Osteoblast (primary cell): ENCODE measurements around the gene NOL4L. TPM values are rescaled to one million over a fixed set of nuclear protein-coding genes. Genes with fewer than 3 reads are reported as not detected.

Source experiments
- DNase-seq: peaks from one replicate; pipeline ENCODE4 v3.0.0; 2011; ENCODE audit warnings: low spot score, mixed read lengths; ENCODE audit not compliant: insufficient read length; ENCODE audit errors: missing footprints
- H2AFZ ChIP-seq: 2 replicates; pipeline ENCODE4 v1.6.0; 2011; ENCODE audit warnings: mild to moderate bottlenecking, low read length
- H3K27ac ChIP-seq: 2 replicates; pipeline ENCODE4 v1.5.1; 2011; ENCODE audit warnings: mild to moderate bottlenecking, low read depth, low read length, moderate library complexity
- H3K27me3 ChIP-seq: 2 replicates; pipeline ENCODE4 v1.6.0; 2012; ENCODE audit warnings: mild to moderate bottlenecking, control low read depth, inconsistent platforms, low read length, moderate library complexity; ENCODE audit not compliant: insufficient read depth
- H3K36me3 ChIP-seq: 2 replicates; pipeline ENCODE4 v1.5.1; 2011; ENCODE audit warnings: mild to moderate bottlenecking, low read length, control low read depth, moderate library complexity; ENCODE audit not compliant: insufficient read depth
- H3K4me1 ChIP-seq: 2 replicates; pipeline ENCODE4 v1.5.1; 2011; ENCODE audit warnings: mild to moderate bottlenecking, low read length, control low read depth, moderate library complexity; ENCODE audit not compliant: insufficient read depth
- H3K4me2 ChIP-seq: 2 replicates; pipeline ENCODE4 v1.6.0; 2011; ENCODE audit warnings: mild to moderate bottlenecking, low read length; ENCODE audit not compliant: insufficient read depth
- H3K4me3 ChIP-seq: fragments of 200-600 bp; sonication (generic); 3 replicates; pipeline ENCODE4 v1.5.1; 2012; ENCODE audit warnings: mild to moderate bottlenecking, low read length, inconsistent platforms; ENCODE audit not compliant: insufficient read depth
- H3K79me2 ChIP-seq: 2 replicates; pipeline ENCODE4 v1.6.0; 2012; ENCODE audit warnings: mild to moderate bottlenecking, low read length, control low read depth, inconsistent platforms; ENCODE audit not compliant: insufficient read depth
- H3K9me3 ChIP-seq: 2 replicates; pipeline ENCODE4 v1.5.1; 2011; ENCODE audit warnings: low read depth, low read length, control low read depth
- H4K20me1 ChIP-seq: 2 replicates; pipeline ENCODE4 v1.6.0; 2012; ENCODE audit warnings: mild to moderate bottlenecking, low read length, control low read depth; ENCODE audit not compliant: insufficient read depth
- CTCF ChIP-seq: IDR thresholded peaks from 2 replicates; pipeline ENCODE4 v1.5.1; 2011; ENCODE audit warnings: mild to moderate bottlenecking, low read depth, low read length, moderate library complexity; ENCODE audit errors: extremely low read depth
- total RNA-seq: library from RNA; depleted of rRNA; stranded (reverse); fragments of >200 nt; gene quantifications from 2 replicates; pipeline ENCODE4 v1.2.3, GENCODE V29; 2012

The NOL4L gene
- total RNA-seq, 1 donor, result 6.2 TPM

GRCh38 chr20:32631933-32632460 is 46.9 kb upstream of the NOL4L start:
- H4K20me1 ChIP-seq, result no peaks in the 10 kb centered on the region
- no peak overlapping the region for H3K27ac ChIP-seq
- H3K4me2 ChIP-seq, result no peak overlapping the region
- DNase-seq, result peak; percentile 58
- H3K4me3 ChIP-seq, result no peak overlapping the region
- peaks cover 14% of the 10 kb centered on the region for H3K27me3 ChIP-seq
- H3K79me2 ChIP-seq, result no peaks in the 10 kb centered on the region
- H3K4me1 ChIP-seq, result peaks cover 17% of the 10 kb centered on the region
- no peak for TF ChIP-seq CTCF
- no peak overlapping the region for H2AFZ ChIP-seq
- no peaks in the 10 kb centered on the region for H3K36me3 ChIP-seq
- no peaks in the 10 kb centered on the region for H3K9me3 ChIP-seq

- Histone ChIP-seq H3K4me3 (no peak overlapping the region), H3K36me3 (no peaks in the 10 kb centered on the region), H3K27ac (no peak overlapping the region), H4K20me1 (no peaks in the 10 kb centered on the region), H2AFZ (no peak overlapping the region), H3K4me2 (no peak overlapping the region), H3K79me2 (no peaks in the 10 kb centered on the region), H3K9me3 (no peaks in the 10 kb centered on the region), H3K4me1 (peaks cover 10% of the 10 kb centered on the region), H3K27me3 (peaks cover 28% of the 10 kb centered on the region)
- DNase-seq, result no peak
- TF ChIP-seq CTCF, result no peak
Observed at GRCh38 chr20:32629813-32630212, 44.7 kb upstream of the NOL4L start.

GRCh38 chr20:32628960-32629530 is 43.9 kb upstream of the NOL4L start:
- Histone ChIP-seq H3K4me3 (no peak overlapping the region), H3K36me3 (no peaks in the 10 kb centered on the region), H2AFZ (no peak overlapping the region), H4K20me1 (no peaks in the 10 kb centered on the region), H3K27ac (no peak overlapping the region), H3K4me2 (no peak overlapping the region), H3K4me1 (peaks cover 10% of the 10 kb centered on the region), H3K79me2 (no peaks in the 10 kb centered on the region), H3K9me3 (no peaks in the 10 kb centered on the region), H3K27me3 (peaks cover 29% of the 10 kb centered on the region)
- no peak for TF ChIP-seq CTCF
- DNase-seq, result peak; percentile 66

GRCh38 chr20:32626859-32627636 is 41.9 kb upstream of the NOL4L start:
- Histone ChIP-seq H4K20me1 (no peaks in the 10 kb centered on the region), H3K27me3 (peaks cover 20% of the 10 kb centered on the region), H2AFZ (peak overlapping the region; percentile 32), H3K4me3 (no peak overlapping the region), H3K4me2 (peak overlapping the region; percentile 20), H3K79me2 (no peaks in the 10 kb centered on the region), H3K9me3 (no peaks in the 10 kb centered on the region), H3K27ac (no peak overlapping the region), H3K36me3 (no peaks in the 10 kb centered on the region), H3K4me1 (peaks cover 10% of the 10 kb centered on the region)
- no peak for TF ChIP-seq CTCF
- DNase-seq, result peak; percentile 73
